Measurements from ENCODE around the gene ZNHIT1. TPM values are rescaled to one million over a fixed set of nuclear protein-coding genes. Genes with fewer than 3 reads are reported as not detected.

ZNHIT1 gene
- total and polyA plus RNA-seq, 2 of the 8 experiments (the other 6 are each of a cell fraction or from before 2014, with no cell fraction given) = 38.2 to 61.7 TPM

GRCh38 chr7:101206665-101207042 is 11.3 kb upstream of the ZNHIT1 start:
- Histone ChIP-seq H3K36me3 (ENCODE audit: control insufficient read depth in 2 of 4, insufficient read depth in 4 of 4, low read length in 3 of 4) (no peaks in the 10 kb centered on the region; a peak in 2 of 8 replicates), H2BK15ac (ENCODE audit: low read length) (no peak overlapping the region)

More at GRCh38 chr7:101206665-101207042, 11.3 kb upstream of the ZNHIT1 start:
- H2BK120ac ChIP-seq (replicated peaks; ENCODE audit: low read depth, low read length) = no peak overlapping the region
- no peak overlapping the region for H3K4me2 ChIP-seq (ENCODE audit: insufficient read depth in 1 of 2, low read depth in 2 of 2, low read length in 2 of 2)
- FAIRE-seq (no peak), DNase-seq (ENCODE audit: low read depth in 1 of 2, low spot score in 2 of 2) (no peak)
- H4K20me1 ChIP-seq (replicated peaks in 1 of 2; ENCODE audit: control insufficient read depth in 1 of 2, insufficient read depth in 2 of 2, low read length in 2 of 2) = peaks cover 0 to 2% of the 10 kb centered on the region in 2 experiments
- H2BK5ac ChIP-seq (ENCODE audit: low read depth, low read length) = no peak overlapping the region
- no peak for TF ChIP-seq RXRA (IDR thresholded peaks at IDR 0.05; ENCODE audit: insufficient read depth, low read depth, low read length)
- no peak for TF ChIP-seq NRF1 (IDR thresholded peaks at IDR 0.05; ENCODE audit: low read depth, low read length)
- TF ChIP-seq ZNF274 (IDR thresholded peaks at IDR 0.05; ENCODE audit: borderline replicate concordance, extremely low read depth, low read length) = no peak
- TF ChIP-seq, protein P1, sequence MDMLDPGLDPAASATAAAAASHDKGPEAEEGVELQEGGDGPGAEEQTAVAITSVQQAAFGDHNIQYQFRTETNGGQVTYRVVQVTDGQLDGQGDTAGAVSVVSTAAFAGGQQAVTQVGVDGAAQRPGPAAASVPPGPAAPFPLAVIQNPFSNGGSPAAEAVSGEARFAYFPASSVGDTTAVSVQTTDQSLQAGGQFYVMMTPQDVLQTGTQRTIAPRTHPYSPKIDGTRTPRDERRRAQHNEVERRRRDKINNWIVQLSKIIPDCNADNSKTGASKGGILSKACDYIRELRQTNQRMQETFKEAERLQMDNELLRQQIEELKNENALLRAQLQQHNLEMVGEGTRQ (IDR thresholded peaks at IDR 0.05; ENCODE audit: low read length) = no peak
- TF ChIP-seq CHD2 (IDR thresholded peaks at IDR 0.05; ENCODE audit: low read length) = no peak
- no peak for TF ChIP-seq RAD21 (IDR thresholded peaks at IDR 0.05 in 1 of 2, conservative IDR thresholded peaks at IDR 0.05 in 1 of 2; ENCODE audit: low read depth in 2 of 2, low read length in 2 of 2)
- TF ChIP-seq CEBPB (IDR thresholded peaks at IDR 0.05; ENCODE audit: low read depth, low read length) = no peak
- 94% methylated on average over 18 of the region's 19 CpGs; no CpG with 5 or more reads in 1 of the 2 experiments for WGBS, 2 experiments (ENCODE audit: extremely low coverage in 1 of 2, insufficient coverage in 1 of 2, insufficient read length in 1 of 2, insufficient replicate concordance in 2 of 2, low coverage in 1 of 2, low lambda C conversion rate in 2 of 2, missing lambda C conversion rate in 1 of 2)
- H3K56ac ChIP-seq (replicated peaks; ENCODE audit: insufficient read length, low read depth, low read length) = no peak overlapping the region
- no peak overlapping the region for H3K4ac ChIP-seq (replicated peaks; ENCODE audit: insufficient read length, low read depth, low read length)
- no peak overlapping the region for H2AK5ac ChIP-seq (ENCODE audit: low read depth, low read length)
- H3K4me1 ChIP-seq (replicated peaks in 1 of 4; ENCODE audit: control insufficient read depth in 3 of 4, insufficient read depth in 4 of 4, low read length in 3 of 4) = peaks cover 0 to 6% (median 3%) of the 10 kb centered on the region in 4 experiments; a peak in 5 of 7 replicates
- H3K27me3 ChIP-seq (replicated peaks in 1 of 4; ENCODE audit: control insufficient read depth in 3 of 4, extremely low read depth in 1 of 4, insufficient read depth in 3 of 4, low read length in 3 of 4) = peaks cover 0 to 13% (median 7%) of the 10 kb centered on the region in 4 experiments; a peak in 5 of 7 replicates
- H3K79me1 ChIP-seq (ENCODE audit: low read depth, low read length) = no peaks in the 10 kb centered on the region
- no peak overlapping the region for H4K91ac ChIP-seq (replicated peaks; ENCODE audit: insufficient read length, low read length)
- H2BK12ac ChIP-seq (ENCODE audit: low read depth, low read length) = no peak overlapping the region
- no peak overlapping the region for H3K14ac ChIP-seq (ENCODE audit: insufficient read length)
- ChIA-PET CTCF (ENCODE audit: partially characterized antibody) (interaction anchor here (0.6 to 1.7 kb wide), 6 partner anchors 14 to 231 kb away, joined by 3 to 6 read pairs (median 4); no protein-coding TSS in a partner anchor), POLR2A (ENCODE audit: partially characterized antibody) (interaction anchor here (0.7 to 2.4 kb wide), 5 partner anchors 8 to 68 kb away, joined by 3 to 7 read pairs (median 6); partner anchors contain the start of gene CLDN15)
- no peaks in the 10 kb centered on the region for H3K9me3 ChIP-seq (ENCODE audit: insufficient read depth in 2 of 2, low read depth in 1 of 2, low read length in 1 of 2)
- no peak overlapping the region for H4K5ac ChIP-seq (ENCODE audit: insufficient read length, low read depth, low read length)
- peaks cover 7% of the 10 kb centered on the region; the same call in 1 of the 2 replicates for H3K23me2 ChIP-seq (ENCODE audit: low read depth, low read length)
- H3K79me2 ChIP-seq (ENCODE audit: control insufficient read depth in 1 of 2, insufficient read depth in 2 of 2, low read length in 2 of 2) = no peaks in the 10 kb centered on the region
- no peak overlapping the region for H2BK20ac ChIP-seq (ENCODE audit: low read length)
- no peak overlapping the region for H3K27ac ChIP-seq (ENCODE audit: low read depth, low read length)
- no peak overlapping the region for H3K18ac ChIP-seq (ENCODE audit: extremely low read depth, low read length)
- H4K8ac ChIP-seq (ENCODE audit: extremely low read depth, insufficient read depth, low read length) = no peak overlapping the region
- no peak overlapping the region for H3K23ac ChIP-seq (ENCODE audit: insufficient read length)
- no peak overlapping the region for H3K9ac ChIP-seq (replicated peaks in 1 of 4; ENCODE audit: extremely low read depth in 1 of 4, low read depth in 3 of 4, low read length in 3 of 4)
- H2AFZ ChIP-seq (ENCODE audit: low read length) = no peak overlapping the region
- H3K4me3 ChIP-seq (ENCODE audit: extremely low read depth in 1 of 4, insufficient read depth in 2 of 4, low read depth in 3 of 4, low read length in 4 of 4) = no peak overlapping the region
